Measurements from ENCODE around the gene RAMP1. TPM values are rescaled to one million over a fixed set of nuclear protein-coding genes. Genes with fewer than 3 reads are reported as not detected.

RAMP1 gene
- total RNA-seq (1 to 10 TPM; 7.0 to 8.6 TPM), polyA plus RNA-seq (ENCODE audit: insufficient read length in 6 of 6) (10 to 100 TPM in 3 of 6 donors, 1 to 10 TPM in 3; 6.8 to 12.6 (median 9.6) TPM)
- long read RNA-seq, donor 1, transcript RAMP1-201 (3 exons, 910 nt): major isoform, 16 of 18 reads
- long read RNA-seq, donor 1, partial matches to known transcripts: 0 of 18 reads
- long read RNA-seq, donor 1, other reads (novel, unspliced or antisense): 0 of 18 reads
- long read RNA-seq, donor 2, transcript RAMP1-201 (3 exons, 910 nt): major isoform, 9 of 10 reads
- long read RNA-seq, donor 2, partial matches to known transcripts: 0 of 10 reads
- long read RNA-seq, donor 2, other reads (novel, unspliced or antisense): 0 of 10 reads
- long read RNA-seq, donor 3, transcript RAMP1-201 (3 exons, 910 nt): major isoform, 7 of 10 reads
- long read RNA-seq, donor 3, partial matches to known transcripts: 0 of 10 reads
- long read RNA-seq, donor 3, other reads (novel, unspliced or antisense): 0 of 10 reads
- long read RNA-seq, donor 4, transcript RAMP1-201 (3 exons, 910 nt): major isoform, 19 of 20 reads
- long read RNA-seq, donor 4, partial matches to known transcripts: 0 of 20 reads
- long read RNA-seq, donor 4, other reads (novel, unspliced or antisense): 1 of 20 reads
- long read RNA-seq, donor 5, transcript RAMP1-201 (3 exons, 910 nt): major isoform, 7 of 9 reads
- long read RNA-seq, donor 5, partial matches to known transcripts: 0 of 9 reads
- long read RNA-seq, donor 5, other reads (novel, unspliced or antisense): 0 of 9 reads
- long read RNA-seq, donor 6, transcript RAMP1-201 (3 exons, 910 nt): major isoform, 8 of 10 reads
- long read RNA-seq, donor 6, partial matches to known transcripts: 0 of 10 reads
- long read RNA-seq, donor 6, other reads (novel, unspliced or antisense): 0 of 10 reads
- long read RNA-seq, donor 7, partial matches to known transcripts: 0 of 3 reads
- long read RNA-seq, donor 7, other reads (novel, unspliced or antisense): 0 of 3 reads
- long read RNA-seq, donor 8, transcript RAMP1-201 (3 exons, 910 nt): major isoform, 6 of 10 reads
- long read RNA-seq, donor 8, partial matches to known transcripts: 0 of 10 reads
- long read RNA-seq, donor 8, other reads (novel, unspliced or antisense): 0 of 10 reads
- long read RNA-seq, donor 9: 0 reads
- long read RNA-seq, donor 10, transcript RAMP1-201 (3 exons, 910 nt): major isoform, 20 of 20 reads
- long read RNA-seq, donor 10, partial matches to known transcripts: 0 of 20 reads
- long read RNA-seq, donor 10, other reads (novel, unspliced or antisense): 0 of 20 reads
- long read RNA-seq, donor 11, transcript RAMP1-202 (3 exons, 650 nt): minor isoform, 8 of 93 reads
- long read RNA-seq, donor 11, transcript RAMP1-201 (3 exons, 910 nt): major isoform, 63 of 93 reads
- long read RNA-seq, donor 11, partial matches to known transcripts: 21 of 93 reads
- long read RNA-seq, donor 11, other reads (novel, unspliced or antisense): 0 of 93 reads
- long read RNA-seq, donor 12, transcript RAMP1-201 (3 exons, 910 nt): major isoform, 5 of 5 reads
- long read RNA-seq, donor 12, partial matches to known transcripts: 0 of 5 reads
- long read RNA-seq, donor 12, other reads (novel, unspliced or antisense): 0 of 5 reads

GRCh38 chr2:237859533-237860272, at the start of gene RAMP1:
Gene RAMP1 (plus strand): TSS chr2:237859623. CDS start chr2:237859676, 53 bp downstream.
- intact Hi-C loops (cut with DNase I): loop anchor here in 1 of 2 donors (10.0 kb wide), 1 partner anchor 405 kb away; no protein-coding TSS in a partner anchor
- peaks cover 4 to 62% of the 10 kb centered on the region in 2 donors for H3K27me3 ChIP-seq
- no peaks in the 10 kb centered on the region for H3K36me3 ChIP-seq
- ATAC-seq (peak; percentile 48), DNase-seq (peak in 1 of 4 donors; percentile 76)
- H3K4me1 ChIP-seq: peaks cover 4 to 22% of the 10 kb centered on the region in 2 donors
- no peak within 1 kb of the TSS for H3K27ac ChIP-seq
- no peaks in the 10 kb centered on the region for H3K9me3 ChIP-seq
- TF ChIP-seq CTCF (IDR thresholded peaks at IDR 0.05): no peak
- peak within 1 kb of the TSS; percentile 30 to 34 for H3K4me3 ChIP-seq

GRCh38 chr2:237815637-237816036, 43.8 kb upstream of the RAMP1 start:
- Histone ChIP-seq H3K9me3 (no peaks in the 10 kb centered on the region), H3K27me3 (no peaks in the 10 kb centered on the region), H3K36me3 (no peaks in the 10 kb centered on the region), H3K4me1 (no peaks in the 10 kb centered on the region), H3K4me3 (no peak overlapping the region), H3K27ac (no peak overlapping the region)
- ATAC-seq: no peak
- no peak for TF ChIP-seq CTCF (IDR thresholded peaks at IDR 0.05)
- intact Hi-C loops (cut with DNase I): no loop called here
- DNase-seq: no peak

GRCh38 chr2:237816531-237816930, 42.9 kb upstream of the RAMP1 start:
- Histone ChIP-seq H3K36me3 (no peaks in the 10 kb centered on the region), H3K4me1 (no peaks in the 10 kb centered on the region), H3K4me3 (no peak overlapping the region), H3K9me3 (no peaks in the 10 kb centered on the region), H3K27me3 (no peaks in the 10 kb centered on the region), H3K27ac (no peak overlapping the region)
- intact Hi-C loops (cut with DNase I): no loop called here
- DNase-seq (no peak), ATAC-seq (no peak)
- TF ChIP-seq CTCF (IDR thresholded peaks at IDR 0.05): no peak

- Histone ChIP-seq H3K27ac (no peak overlapping the region), H3K4me1 (no peaks in the 10 kb centered on the region), H3K27me3 (no peaks in the 10 kb centered on the region), H3K9me3 (no peaks in the 10 kb centered on the region), H3K4me3 (no peak overlapping the region), H3K36me3 (no peaks in the 10 kb centered on the region)
- DNase-seq (no peak), ATAC-seq (no peak)
- intact Hi-C loops (cut with DNase I): no loop called here
- TF ChIP-seq CTCF (IDR thresholded peaks at IDR 0.05): no peak
Measured at GRCh38 chr2:237818066-237818473, 41.4 kb upstream of the RAMP1 start.

All from left lung (tissue), 14 donors.